ENCODE results near the gene RPL10.

GRCh38 chrX:154441564-154441963 is 43.4 kb downstream of the RPL10 start:
- TF ChIP-seq EZH2 (IDR thresholded peaks at IDR 0.05; ENCODE audit: low read depth, low read length, severe bottlenecking) (no peak), TAF1 (IDR thresholded peaks at IDR 0.05; ENCODE audit: low read depth, low read length) (no peak), CTCF (IDR thresholded peaks at IDR 0.05; ENCODE audit: control extremely low read depth in 1 of 3, insufficient read depth in 1 of 3, low read depth in 1 of 3, low read length in 3 of 3) (no peak), EP300 (IDR thresholded peaks at IDR 0.05; ENCODE audit: borderline replicate concordance in 1 of 2, low read depth in 2 of 2, low read length in 2 of 2) (no peak), POLR2A (IDR thresholded peaks at IDR 0.05; ENCODE audit: control extremely low read depth in 1 of 2, low read depth in 2 of 2, low read length in 2 of 2) (no peak), ATF3 (IDR thresholded peaks at IDR 0.05; ENCODE audit: insufficient read depth, low read depth, low read length) (no peak), JUND (IDR thresholded peaks at IDR 0.05; ENCODE audit: low read length) (no peak), SP1 (IDR thresholded peaks at IDR 0.05; ENCODE audit: low read depth, low read length) (no peak), POLR2AphosphoS5 (IDR thresholded peaks at IDR 0.05; ENCODE audit: low read depth, low read length) (no peak), JUN (IDR thresholded peaks at IDR 0.05; ENCODE audit: low read depth, low read length) (no peak), KDM1A (IDR thresholded peaks at IDR 0.05; ENCODE audit: borderline replicate concordance, low read length) (no peak), NRF1 (IDR thresholded peaks at IDR 0.05; ENCODE audit: low read depth, low read length) (no peak), BRCA1 (IDR thresholded peaks at IDR 0.05; ENCODE audit: low read depth, low read length) (no peak), ATF2 (IDR thresholded peaks at IDR 0.05; ENCODE audit: low read length) (no peak)
